NOMO-1 (cell line): ENCODE measurements around the gene FOXO6.

ENCODE experiments used
- DNase-seq, 2 experiments: peaks; one replicate each; lab custom pipeline; 2025; ENCODE audit not compliant: unreplicated experiment in 2 of 2; lab: John Stamatoyannopoulos, UW

Gene FOXO6

DNA sequence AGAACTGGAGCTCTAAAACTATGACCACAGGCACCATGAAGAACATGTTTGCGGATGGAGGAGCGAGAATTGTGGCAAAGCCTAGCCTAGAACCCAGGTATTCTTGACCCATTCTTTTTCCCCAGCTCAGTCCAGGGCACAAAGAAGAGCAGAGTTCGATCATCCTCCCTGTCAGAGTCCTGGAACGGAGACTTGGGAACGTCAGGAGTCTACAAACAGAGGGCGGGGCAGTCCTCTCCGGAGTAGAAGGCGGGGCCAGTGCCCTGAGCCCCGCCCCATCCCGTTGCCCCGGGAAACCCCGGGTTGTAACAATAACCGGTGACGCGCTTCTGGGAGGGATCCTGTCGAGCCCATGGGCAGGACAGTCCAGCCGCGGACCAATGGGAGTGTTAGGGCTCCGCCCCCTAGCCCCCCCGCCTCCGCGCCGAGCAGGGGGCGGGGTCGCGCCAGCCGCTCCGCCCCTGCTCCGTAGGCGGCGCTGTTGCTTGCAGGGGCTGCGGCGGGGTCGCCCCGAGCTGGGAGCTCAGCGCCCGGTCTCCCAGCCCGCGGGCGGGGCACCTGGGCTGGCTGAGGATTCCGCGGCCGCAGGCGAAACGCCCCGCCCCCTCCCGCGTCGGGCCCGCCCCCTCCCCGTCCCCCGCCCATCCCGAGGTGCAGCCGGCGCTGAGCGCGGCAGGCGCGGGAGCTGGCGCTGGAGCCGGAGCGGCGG is at the start of gene FOXO6:
FOXO6 (plus strand) TSS at position 649 of the 709 bp plus-strand sequence.
- peak; percentile 90 to 96 for DNase-seq

- no peak for DNase-seq
Observed at GRCh38 chr1:41312991-41313645, 48.1 kb upstream of the FOXO6 start.

DNA sequence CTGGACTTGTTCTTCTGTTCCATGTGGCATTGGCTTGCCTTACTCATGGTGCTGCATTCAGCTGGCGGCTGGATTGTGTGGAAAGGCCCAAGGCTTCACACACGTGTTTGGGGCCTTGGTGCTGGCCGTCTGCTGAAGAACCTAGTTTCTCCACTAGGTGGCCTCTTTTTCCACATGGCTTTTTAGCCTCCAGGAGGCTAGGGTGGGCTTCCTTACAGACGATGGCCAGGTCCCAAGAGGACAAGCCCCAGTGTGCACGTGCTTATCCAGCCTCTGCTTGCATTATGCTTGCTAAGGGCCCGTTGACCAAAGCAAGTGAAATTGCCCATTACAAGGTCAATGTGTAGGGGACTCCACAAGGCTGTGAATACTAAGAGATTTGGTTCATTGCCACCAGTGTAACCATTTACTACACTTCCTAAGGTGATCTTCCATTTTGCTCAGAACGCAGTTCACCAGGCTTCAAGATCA is 47.5 kb upstream of the FOXO6 start:
- DNase-seq = peak in 1 of 2 experiments; percentile 3

DNA sequence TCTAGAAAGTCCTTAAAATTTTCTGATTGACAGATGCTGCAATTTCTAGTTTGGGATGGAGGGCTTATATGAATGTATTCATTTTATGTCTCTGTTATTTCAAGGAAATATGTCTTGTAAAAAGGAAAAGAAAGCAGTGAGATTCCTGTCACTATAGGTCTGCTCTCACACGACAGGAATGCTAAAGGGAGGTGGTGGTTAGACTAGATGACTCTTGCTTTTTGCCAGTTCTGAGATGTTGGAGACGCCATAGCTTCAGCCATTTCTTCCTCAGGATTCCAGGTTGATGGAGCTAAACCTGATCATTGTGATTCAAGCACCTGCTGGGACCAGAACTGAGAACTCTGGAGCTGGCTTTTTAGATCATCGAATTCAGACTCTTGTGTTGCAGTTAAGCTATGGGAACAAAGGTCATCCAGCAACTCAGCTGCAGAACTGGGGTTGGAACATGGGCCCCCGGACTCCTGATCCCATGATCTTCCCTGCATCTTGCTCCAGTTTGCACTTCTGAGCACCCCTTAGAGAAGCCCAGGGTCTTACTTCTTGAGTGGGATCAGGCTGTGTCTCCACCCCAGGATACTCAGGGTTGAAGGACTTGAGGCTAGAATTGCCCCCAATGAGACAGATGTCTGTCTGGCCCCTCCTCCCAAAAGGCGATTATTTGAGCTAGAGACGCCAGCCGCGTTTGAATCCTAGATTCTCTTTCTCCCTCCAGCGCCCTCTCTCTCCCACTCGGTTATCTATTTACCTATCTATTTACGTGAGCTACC is 46.7 kb upstream of the FOXO6 start:
- no peak for DNase-seq

GRCh38 chr1:41315146-41315822 is 46.0 kb upstream of the FOXO6 start:
- no peak for DNase-seq

DNA sequence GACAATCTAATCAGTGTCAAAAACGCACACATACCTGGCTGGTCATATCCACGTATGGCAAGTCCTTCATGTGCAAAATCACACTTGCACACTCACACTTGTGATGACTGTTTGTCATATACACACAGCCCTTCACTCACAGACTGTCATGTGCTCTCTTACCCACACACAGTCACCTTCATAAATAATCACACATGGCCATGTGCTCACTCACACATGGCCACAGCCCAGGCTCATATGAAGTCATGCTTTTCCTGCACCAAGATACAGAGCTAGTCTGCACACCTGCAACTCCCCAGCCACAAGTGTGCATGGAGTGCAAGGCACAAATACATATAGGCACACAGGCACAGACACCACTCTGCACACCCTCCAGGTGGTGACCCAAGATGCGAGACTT is 45.4 kb upstream of the FOXO6 start:
- no peak for DNase-seq

DNA sequence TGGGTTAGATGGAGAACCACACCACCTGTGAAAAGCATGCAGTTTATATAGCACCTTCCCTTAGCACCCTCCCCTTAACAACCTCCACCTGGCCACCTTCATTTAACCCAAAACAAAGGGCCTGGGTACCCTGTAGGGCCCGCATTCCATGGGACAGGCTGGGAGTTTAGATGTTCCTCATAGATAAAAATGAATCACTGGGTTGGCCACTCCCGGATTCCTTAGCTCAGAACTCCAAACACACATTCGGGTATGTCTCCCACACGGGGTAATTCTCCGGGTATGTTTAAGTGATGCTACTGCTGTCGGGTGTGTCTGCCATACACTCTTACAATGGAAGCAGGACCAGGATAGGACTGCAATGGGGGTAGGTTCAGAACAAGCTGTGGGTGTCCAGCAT is 43.9 kb upstream of the FOXO6 start:
- no peak for DNase-seq

DNA sequence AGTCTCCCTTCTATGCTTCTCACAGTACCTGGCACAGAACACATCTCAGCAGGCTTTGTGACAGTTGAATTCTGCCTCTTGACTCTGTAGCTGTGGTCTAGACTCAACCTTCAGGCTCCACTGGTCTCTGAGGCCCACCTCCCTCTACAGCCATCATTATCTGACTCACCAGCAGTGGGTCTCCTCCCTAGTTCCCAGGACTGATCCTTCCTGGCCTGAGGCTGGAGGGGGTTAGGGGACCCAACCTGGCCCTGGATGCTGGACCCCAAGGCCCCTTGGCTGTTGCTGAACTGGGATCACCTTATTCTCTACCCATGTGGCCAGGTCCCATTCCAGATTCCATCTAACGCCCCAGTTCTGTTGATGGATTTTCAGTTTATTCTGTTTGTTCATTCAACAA is 43.1 kb upstream of the FOXO6 start:
- DNase-seq = no peak

GRCh38 chr1:41319106-41319755 is 42.0 kb upstream of the FOXO6 start:
- DNase-seq = no peak

DNA sequence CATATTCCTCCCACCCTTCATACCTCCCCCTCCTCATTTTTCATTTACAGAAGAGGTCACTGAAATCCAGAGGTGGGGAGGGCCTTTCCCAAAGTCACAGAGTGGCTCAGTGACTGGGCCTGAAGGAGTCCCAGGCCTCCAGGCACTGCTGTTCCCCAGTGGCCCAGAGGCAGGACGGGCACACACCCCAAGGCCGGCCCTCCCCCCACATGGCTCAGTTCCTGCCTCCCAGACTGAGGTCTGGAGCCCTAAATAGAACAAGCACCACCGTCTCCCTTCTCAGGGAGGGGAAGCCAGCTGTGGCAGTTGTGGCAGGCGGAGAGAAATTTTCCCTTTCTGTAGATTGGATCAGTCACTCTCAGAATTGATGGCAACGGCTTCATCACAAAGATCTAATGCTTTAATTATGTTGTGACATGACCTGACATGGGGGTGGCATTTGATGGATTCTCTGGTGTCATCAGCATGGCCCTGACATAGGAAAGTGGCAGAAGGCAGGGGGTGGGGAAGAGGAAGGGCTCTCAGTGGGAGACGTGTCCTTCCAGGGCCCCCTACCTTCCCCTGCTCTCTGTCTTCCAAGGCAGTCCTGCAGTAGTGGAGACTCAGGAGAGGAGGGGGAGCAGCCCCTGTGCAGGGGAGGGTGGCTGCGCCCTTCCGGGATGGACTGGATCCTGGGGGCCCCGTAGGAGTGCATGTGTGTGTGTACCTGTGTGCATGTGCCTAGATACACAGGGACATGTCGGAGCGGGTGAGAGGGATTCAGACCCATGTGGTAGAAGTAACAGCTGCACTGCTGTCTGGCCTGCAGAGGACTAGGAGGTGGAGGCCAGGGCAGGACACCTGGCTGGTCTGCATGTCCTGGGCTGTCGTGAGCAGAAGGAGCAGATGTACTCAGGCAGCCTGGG is 41.2 kb upstream of the FOXO6 start:
- DNase-seq = no peak

GRCh38 chr1:41320895-41321676 is 40.1 kb upstream of the FOXO6 start:
- no peak for DNase-seq

- DNase-seq = no peak
Observed at GRCh38 chr1:41322101-41322661, 39.1 kb upstream of the FOXO6 start.

GRCh38 chr1:41322835-41323234 is 38.4 kb upstream of the FOXO6 start:
- DNase-seq = peak in 1 of 2 experiments; percentile 29

DNA sequence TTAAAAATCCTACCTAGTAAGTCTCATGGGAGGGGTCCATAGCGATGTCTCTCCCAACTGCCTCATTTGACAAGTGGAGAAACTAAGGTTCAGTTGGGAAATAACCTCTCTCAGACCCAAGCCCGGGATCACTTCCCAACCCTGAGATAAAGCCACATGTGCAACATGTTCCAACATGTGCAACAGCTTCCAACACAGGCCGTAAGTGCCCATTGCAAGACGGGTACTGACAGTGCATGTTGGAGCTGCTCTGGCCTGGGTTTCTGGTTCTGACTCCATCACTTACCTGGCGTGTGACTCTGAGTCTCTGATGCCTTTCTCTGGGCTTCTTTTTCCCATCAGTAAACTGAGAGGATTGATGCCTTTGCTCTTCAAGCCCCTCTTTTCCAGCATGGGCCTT is 38.0 kb upstream of the FOXO6 start:
- no peak for DNase-seq

GRCh38 chr1:41325801-41326200 is 35.4 kb upstream of the FOXO6 start:
- no peak for DNase-seq

DNA sequence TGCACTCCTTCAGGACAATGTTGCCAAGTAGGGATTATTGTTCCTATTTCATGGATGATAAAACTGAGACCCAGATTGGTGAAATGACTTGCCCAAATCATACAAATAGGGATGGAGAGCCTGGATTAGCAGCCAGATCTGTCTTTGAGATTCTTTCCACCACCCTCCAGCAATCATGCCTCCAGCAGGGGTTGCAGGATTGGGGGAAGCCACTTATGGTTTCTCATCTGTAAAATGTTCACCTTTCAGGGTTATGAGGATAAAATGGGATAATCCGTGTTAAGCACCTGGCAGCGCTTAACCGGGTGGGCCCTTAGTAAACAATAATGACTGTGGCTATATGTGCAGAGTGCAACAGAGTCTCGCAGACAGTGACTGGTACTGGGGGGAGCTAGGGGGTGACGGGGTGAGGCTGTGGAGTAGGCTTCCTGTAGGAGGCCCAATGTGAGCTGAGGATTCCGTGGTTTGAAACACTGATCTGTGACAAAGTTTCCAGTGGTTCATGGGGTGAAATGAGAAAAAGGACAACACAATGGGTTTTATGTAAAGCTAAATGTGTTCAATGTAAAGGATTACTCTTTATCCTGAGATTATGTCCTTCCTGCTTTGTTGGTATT is 33.7 kb upstream of the FOXO6 start:
- DNase-seq = no peak

GRCh38 chr1:41328001-41328615 is 33.1 kb upstream of the FOXO6 start:
- DNase-seq = no peak
